Muscle layer of duodenum (tissue), 2 donors: ENCODE data around the gene EARS2.

ENCODE experiments used
- H3K27ac ChIP-seq: one replicate; pipeline ENCODE4 v1.7.0; 2013; ENCODE audit warnings: mild to moderate bottlenecking, low read length
- H3K27me3 ChIP-seq: one replicate; pipeline ENCODE4 v1.7.0; 2013; ENCODE audit warnings: low read depth, mild to moderate bottlenecking, control low read depth, low read length
- H3K36me3 ChIP-seq, 2 donors: one replicate each; pipeline ENCODE4 v1.7.0; 2013; ENCODE audit warnings: low read length in 2 of 2, control low read depth in 1 of 2, mild to moderate bottlenecking in 1 of 2; ENCODE audit not compliant: insufficient read depth in 2 of 2, control insufficient read depth in 1 of 2
- H3K4me1 ChIP-seq, 2 donors: one replicate each; pipeline ENCODE4 v1.7.0; 2013; ENCODE audit warnings: low read length in 2 of 2, mild to moderate bottlenecking in 2 of 2, control low read depth in 1 of 2, moderate library complexity in 1 of 2; ENCODE audit not compliant: insufficient read depth in 2 of 2, control insufficient read depth in 1 of 2
- H3K4me3 ChIP-seq, 2 donors: one replicate each; pipeline ENCODE4 v1.7.0; 2013; ENCODE audit warnings: low read length in 2 of 2, low read depth in 1 of 2, mild to moderate bottlenecking in 1 of 2
- H3K9me3 ChIP-seq, 2 donors: one replicate each; pipeline ENCODE4 v1.7.0; 2013; ENCODE audit warnings: low read length in 2 of 2, control low read depth in 1 of 2, mild to moderate bottlenecking in 1 of 2; ENCODE audit not compliant: control insufficient read depth in 1 of 2
- donor health status: healthy.

The EARS2 gene

GRCh38 chr16:23539984-23540816, 16.9 kb downstream of the EARS2 start:
- Histone ChIP-seq H3K27ac (no peak overlapping the region), H3K27me3 (no peaks in the 10 kb centered on the region), H3K4me1 (no peaks in the 10 kb centered on the region), H3K9me3 (no peaks in the 10 kb centered on the region), H3K36me3 (peaks cover 6 to 52% of the 10 kb centered on the region in 2 donors), H3K4me3 (no peak overlapping the region)

DNA sequence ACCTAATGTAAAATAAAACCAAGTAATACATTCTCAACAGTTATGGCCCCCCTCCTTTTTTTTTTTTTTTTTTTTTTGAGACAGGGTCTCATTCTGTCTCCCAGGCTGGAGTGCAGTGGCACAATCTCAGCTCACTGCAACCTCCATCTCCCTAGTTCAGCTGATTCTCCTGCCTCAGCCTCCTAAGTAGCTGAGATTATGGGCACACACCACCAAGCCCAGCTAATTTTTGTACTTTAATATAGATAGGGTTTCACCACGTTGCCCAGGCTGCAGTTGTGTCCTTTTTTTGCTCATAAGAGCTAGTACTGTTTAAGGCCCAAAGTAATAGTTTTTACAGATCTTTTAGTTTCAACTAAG, 18.3 kb downstream of the EARS2 start:
- H3K9me3 ChIP-seq, result no peaks in the 10 kb centered on the region
- no peaks in the 10 kb centered on the region for H3K27me3 ChIP-seq
- H3K4me3 ChIP-seq, result no peak overlapping the region
- peaks cover 15 to 52% of the 10 kb centered on the region in 2 donors for H3K36me3 ChIP-seq
- no peaks in the 10 kb centered on the region for H3K4me1 ChIP-seq
- no peak overlapping the region for H3K27ac ChIP-seq

- Histone ChIP-seq H3K27ac (no peak overlapping the region), H3K4me1 (no peaks in the 10 kb centered on the region), H3K4me3 (no peak overlapping the region), H3K36me3 (peaks cover 23 to 51% of the 10 kb centered on the region in 2 donors), H3K27me3 (no peaks in the 10 kb centered on the region), H3K9me3 (no peaks in the 10 kb centered on the region)
These were observed 19.8 kb downstream of the EARS2 start for GRCh38 chr16:23537390-23537789.

DNA sequence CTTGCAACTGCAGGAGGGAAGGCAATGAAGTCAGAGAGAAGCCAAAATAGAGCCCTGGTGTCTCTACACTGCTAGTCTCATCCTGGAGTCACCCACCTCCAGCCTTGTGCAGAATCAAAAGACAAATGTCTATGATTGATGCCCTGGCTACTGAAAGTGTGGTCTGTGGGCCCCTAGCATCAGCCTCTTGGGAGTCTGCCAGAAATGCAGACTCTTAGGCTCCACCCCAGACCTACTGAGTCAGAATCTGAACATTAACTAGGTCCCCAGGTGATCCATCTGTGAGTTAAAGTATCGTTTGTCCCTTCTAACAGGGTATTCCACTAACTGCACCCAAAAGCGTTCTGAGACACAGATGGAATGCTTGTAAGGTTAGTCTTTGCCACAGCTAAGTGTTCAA, 21.2 kb downstream of the EARS2 start:
- Histone ChIP-seq H3K9me3 (no peaks in the 10 kb centered on the region), H3K4me3 (no peak overlapping the region), H3K4me1 (no peaks in the 10 kb centered on the region), H3K27ac (no peak overlapping the region), H3K36me3 (peaks cover 28 to 59% of the 10 kb centered on the region in 2 donors), H3K27me3 (no peaks in the 10 kb centered on the region)

DNA sequence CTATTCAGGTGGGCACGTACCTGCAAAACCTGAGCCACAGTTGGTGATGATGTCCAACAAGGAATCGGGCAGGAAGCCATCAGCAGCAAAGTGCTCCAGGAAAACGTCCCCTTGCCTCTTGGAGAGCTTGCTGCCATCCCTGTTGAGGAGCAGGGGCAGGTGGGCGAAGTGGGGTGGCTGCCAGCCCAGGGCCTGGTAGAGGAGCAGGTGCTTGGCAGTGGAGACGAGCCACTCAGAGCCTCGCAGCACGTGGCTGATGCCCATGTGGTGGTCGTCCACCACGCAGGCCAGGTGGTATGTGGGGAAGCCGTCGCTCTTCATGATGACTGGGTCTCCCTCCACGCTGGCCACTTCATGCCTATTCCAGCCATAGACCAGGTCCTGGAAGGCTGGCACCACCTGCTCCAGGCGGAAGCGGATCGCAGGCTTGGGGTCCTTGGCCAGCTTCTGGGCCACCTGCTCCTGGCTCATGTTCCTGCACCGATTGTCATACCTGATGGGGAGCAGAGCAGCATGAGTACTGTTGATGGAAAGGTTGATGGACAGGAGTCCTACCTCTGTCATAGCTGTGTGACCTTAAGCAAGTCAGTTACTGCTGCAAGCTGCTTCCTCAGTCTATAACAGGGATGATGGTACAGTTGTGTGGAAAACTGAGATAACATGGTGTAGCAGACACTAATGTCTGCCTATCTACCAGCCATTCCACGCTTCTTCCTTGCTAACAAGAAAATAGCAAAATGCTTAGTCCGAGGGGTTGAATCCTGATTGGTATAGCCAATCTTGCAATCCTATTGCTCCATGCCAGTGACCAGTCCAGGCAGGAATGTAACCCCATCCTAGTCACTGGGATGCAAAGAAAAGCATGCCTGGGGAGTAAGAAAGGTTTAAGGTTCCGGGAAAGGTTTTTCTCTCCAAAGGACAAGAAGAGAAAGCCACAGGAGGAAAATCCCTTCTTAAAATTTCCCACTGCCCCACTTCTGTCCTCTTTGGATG, 22.0 kb downstream of the EARS2 start:
- no peaks in the 10 kb centered on the region for H3K9me3 ChIP-seq
- peaks cover 28 to 55% of the 10 kb centered on the region in 2 donors for H3K36me3 ChIP-seq
- H3K27me3 ChIP-seq, result no peaks in the 10 kb centered on the region
- no peaks in the 10 kb centered on the region for H3K4me1 ChIP-seq
- H3K27ac ChIP-seq, result no peak overlapping the region
- no peak overlapping the region for H3K4me3 ChIP-seq

DNA sequence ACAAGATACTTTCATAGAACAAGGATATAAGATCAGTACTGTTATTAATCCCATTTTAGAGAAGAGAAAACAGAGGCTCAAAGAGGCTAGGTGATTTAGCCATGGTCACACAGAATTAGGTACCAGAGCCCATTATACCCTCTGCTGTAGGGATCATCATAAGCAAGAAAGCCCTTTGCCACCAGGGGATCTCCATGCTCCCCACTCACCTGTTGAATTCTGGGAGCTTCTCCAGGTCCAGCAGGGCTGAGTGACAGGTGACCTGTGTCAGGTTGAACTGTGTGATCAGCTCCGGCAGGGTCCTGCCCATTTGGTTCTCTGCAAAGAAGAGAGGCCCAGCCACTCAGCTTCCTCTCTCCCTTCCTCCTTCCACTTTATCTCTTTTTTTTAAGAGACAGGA, 24.7 kb downstream of the EARS2 start:
- Histone ChIP-seq H3K36me3 (peaks cover 39 to 74% of the 10 kb centered on the region in 2 donors), H3K4me3 (no peak overlapping the region), H3K27ac (no peak overlapping the region), H3K9me3 (no peaks in the 10 kb centered on the region), H3K27me3 (no peaks in the 10 kb centered on the region), H3K4me1 (peaks cover 0 to 4% of the 10 kb centered on the region in 2 donors)

DNA sequence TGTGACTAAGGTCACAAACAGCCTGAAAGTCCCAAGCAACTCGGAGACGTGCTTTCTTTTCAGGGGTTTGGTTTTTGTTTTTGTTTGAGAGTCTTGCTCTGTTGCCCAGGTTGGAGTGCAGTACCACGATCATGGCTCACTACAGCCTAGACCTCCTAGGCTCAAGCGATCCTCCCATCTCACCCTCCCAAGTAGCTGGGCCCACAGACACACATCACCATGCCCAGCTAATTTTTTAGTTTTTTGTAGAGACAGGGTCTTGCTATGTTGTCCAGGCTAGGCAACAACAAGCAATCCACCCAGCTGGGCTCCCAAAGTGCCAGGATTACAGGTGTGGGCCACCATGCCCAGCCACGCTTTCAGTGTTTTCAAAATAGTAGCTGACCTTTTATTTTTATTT, 27.1 kb downstream of the EARS2 start:
- peaks cover 0 to 4% of the 10 kb centered on the region in 2 donors for H3K4me1 ChIP-seq
- peaks cover 41 to 67% of the 10 kb centered on the region in 2 donors for H3K36me3 ChIP-seq
- no peak overlapping the region for H3K4me3 ChIP-seq
- no peak overlapping the region for H3K27ac ChIP-seq
- no peaks in the 10 kb centered on the region for H3K27me3 ChIP-seq
- no peaks in the 10 kb centered on the region for H3K9me3 ChIP-seq

- Histone ChIP-seq H3K27ac (no peak overlapping the region), H3K4me1 (peaks cover 0 to 4% of the 10 kb centered on the region in 2 donors)
These were observed 28.4 kb downstream of the EARS2 start for GRCh38 chr16:23528644-23529310.

GRCh38 chr16:23527961-23528643, 29.0 kb downstream of the EARS2 start:
- Histone ChIP-seq H3K36me3 (peaks cover 30 to 66% of the 10 kb centered on the region in 2 donors), H3K27me3 (no peaks in the 10 kb centered on the region), H3K27ac (no peak overlapping the region), H3K4me1 (peaks cover 0 to 4% of the 10 kb centered on the region in 2 donors), H3K4me3 (no peak overlapping the region), H3K9me3 (no peaks in the 10 kb centered on the region)

More at GRCh38 chr16:23528644-23529310, 28.4 kb downstream of the EARS2 start:
- Histone ChIP-seq H3K9me3 (no peaks in the 10 kb centered on the region), H3K36me3 (peaks cover 31 to 66% of the 10 kb centered on the region in 2 donors), H3K27me3 (no peaks in the 10 kb centered on the region), H3K4me3 (no peak overlapping the region)

- H3K36me3 ChIP-seq, result peaks cover 31 to 53% of the 10 kb centered on the region in 2 donors
- H3K4me1 ChIP-seq, result peaks cover 0 to 4% of the 10 kb centered on the region in 2 donors
- no peaks in the 10 kb centered on the region for H3K27me3 ChIP-seq
- no peak overlapping the region for H3K27ac ChIP-seq
- no peaks in the 10 kb centered on the region for H3K9me3 ChIP-seq
- H3K4me3 ChIP-seq, result no peak overlapping the region
These were observed 32.3 kb downstream of the EARS2 start for GRCh38 chr16:23524886-23525285.
